K562 (cell line): ENCODE data around the gene CLP1. TPM values are rescaled to one million over a fixed set of nuclear protein-coding genes. Genes with fewer than 3 reads are reported as not detected.

ENCODE experiments used
- ATF1 ChIP-seq, 2 experiments: fragments of 450-650 bp in 1 of 2; IDR thresholded peaks; 2 replicates each; pipeline ENCODE4 v1.6.1; 2016; ENCODE audit warnings: missing compliant biosample characterization in 1 of 2, missing genetic modification characterization in 1 of 2
- CEBPB ChIP-seq: fragments of 450-650 bp; IDR thresholded peaks from 2 replicates; pipeline ENCODE4 v1.6.1; 2016; ENCODE audit warnings: missing genetic modification characterization, missing compliant biosample characterization
- CTCF ChIP-seq, 3 experiments: IDR thresholded peaks in 2 of 3; conservative IDR thresholded peaks in 1 of 3; 2 replicates each; pipeline ENCODE4 v1.5.1; 2011 to 2012; ENCODE audit warnings: low read length in 3 of 3, mild to moderate bottlenecking in 3 of 3, control low read depth in 2 of 3, improper control_type of control experiment in 1 of 3, inconsistent platforms in 1 of 3, low read depth in 1 of 3, mixed read lengths in 1 of 3, moderate library complexity in 1 of 3; ENCODE audit not compliant: insufficient read depth in 2 of 3
- MBD1 ChIP-seq: fragments of 250-450 bp; sonication (Bioruptor Pico); IDR thresholded peaks from 2 replicates; pipeline ENCODE4 v1.8.0; 2022; ENCODE audit warnings: inconsistent platforms
- MED1 ChIP-seq: sonication (generic); formaldehyde crosslinking; IDR thresholded peaks from 2 replicates; pipeline ENCODE4 v1.8.1; 2023; ENCODE audit warnings: missing genetic modification reagents, borderline replicate concordance
- PHF20 ChIP-seq: fragments of 450-650 bp; IDR thresholded peaks from 2 replicates; pipeline ENCODE4 v1.6.1; 2018; ENCODE audit not compliant: partially characterized antibody
- SMC3 ChIP-seq: conservative IDR thresholded peaks from 2 replicates; pipeline ENCODE4 v1.6.1; 2011; ENCODE audit warnings: low read depth, low read length, improper control_type of control experiment; ENCODE audit not compliant: insufficient read depth
- SNIP1 ChIP-seq: fragments of 450-650 bp; IDR thresholded peaks from 2 replicates; pipeline ENCODE4 v1.7.1; 2017; ENCODE audit warnings: low read depth, mild to moderate bottlenecking
- TBP ChIP-seq: optimal IDR thresholded peaks from 2 replicates; pipeline ENCODE3; 2011; ENCODE audit warnings: low read depth, low read length, improper control_type of control experiment
- TFAP4 ChIP-seq: sonication (generic); formaldehyde crosslinking; IDR thresholded peaks from 2 replicates; pipeline ENCODE4 v1.8.0; 2022; ENCODE audit warnings: missing genetic modification reagents, mild to moderate bottlenecking, moderate library complexity, borderline replicate concordance
- XRCC3 ChIP-seq: fragments of 450-650 bp; IDR thresholded peaks from 2 replicates; pipeline ENCODE4 v1.6.1; 2017; ENCODE audit warnings: mild to moderate bottlenecking, moderate library complexity
- ZNF263 ChIP-seq: sonication (generic); formaldehyde crosslinking; IDR thresholded peaks from 2 replicates; pipeline ENCODE4 v1.8.0; 2022; ENCODE audit warnings: mild to moderate bottlenecking, missing genetic modification reagents, borderline replicate concordance
- ZNF318 ChIP-seq, 2 experiments: fragments of 450-650 bp; IDR thresholded peaks; 2 replicates each; pipeline ENCODE4 v1.6.1; 2016; ENCODE audit warnings: mild to moderate bottlenecking in 2 of 2, borderline replicate concordance in 1 of 2, low read depth in 1 of 2, moderate library complexity in 1 of 2
- polyA plus RNA-seq, 8 experiments: library from polyadenylated mRNA; depleted of rRNA in 4 of 8; stranded (reverse) in 5 of 8; unstranded in 3 of 8; fragments of >200 nt; fragmentation: Nextera tagmentation in 2 of 8; fragmentation: Illumina TruSeq in 1 of 8; extraction: Ambion mirVana in 2 of 8; extraction: Trizol in 1 of 8; gene quantifications; 2 replicates each; pipeline versions ENCODE4 v1.2.1 to v1.2.3, GENCODE V29; 2011 to 2014; ENCODE audit warnings: inconsistent platforms in 1 of 8, missing spikeins in 1 of 8
- total RNA-seq, 7 experiments: library from RNA; depleted of rRNA in 6 of 7; stranded (reverse); fragments of >200 nt in 6 of 7; fragmentation: Illumina TruSeq in 2 of 7; extraction: Trizol in 2 of 7; gene quantifications; 2 replicates each; pipeline versions ENCODE4 v1.2.1 to v1.2.3, GENCODE V29; 2011 to 2021; ENCODE audit warnings: low replicate concordance in 1 of 7

The CLP1 gene
- total and polyA plus RNA-seq, 9 of the 15 experiments (the other 6 are each of a cell fraction or from before 2014, with no cell fraction given), result 19.1 to 46.2 (median 27.8) TPM

- TF ChIP-seq ZNF318 (IDR thresholded peaks at IDR 0.05; ENCODE audit: borderline replicate concordance in 1 of 2, low read depth in 1 of 2) (no peak), TBP (no peak), SMC3 (peak; percentile 42; the same call in 1 of the 2 replicates), MBD1 (CRISPR knock-in tag) (peak; percentile 60; the same call in 1 of the 2 replicates), CTCF (IDR thresholded peaks at IDR 0.05 in 2 of 3, conservative IDR thresholded peaks at IDR 0.05 in 1 of 3; ENCODE audit: insufficient read depth in 2 of 3, low read depth in 1 of 3, low read length in 3 of 3) (peak; percentile 80 to 85 (median 82)), CEBPB (tag) (no peak), ZNF263 (CRISPR knock-in tag) (no peak), SNIP1 (no peak), XRCC3 (no peak), MED1 (CRISPR knock-in tag) (no peak), ATF1 (CRISPR knock-in tag; IDR thresholded peaks at IDR 0.05) (no peak), ATF1 (tag; IDR thresholded peaks at IDR 0.05) (no peak), PHF20 (no peak), TFAP4 (CRISPR knock-in tag) (no peak)
Measured at GRCh38 chr11:57644748-57645688, 12.5 kb upstream of the CLP1 start (continued).
